Brain microvascular endothelial cell (primary cell): ENCODE measurements around the gene USP9X.

Experiments
- DNase-seq: peaks from one replicate; pipeline ENCODE4 v3.0.0-alpha.2; 2020
- H3K27ac ChIP-seq: fragments of 250-450 bp; sonication (Bioruptor Pico); 2 replicates; pipeline ENCODE4 v1.5.1; 2020; ENCODE audit warnings: mild to moderate bottlenecking, moderate library complexity
- H3K27me3 ChIP-seq: fragments of 250-450 bp; sonication (Bioruptor Pico); replicated peaks from 2 replicates; pipeline ENCODE4 v1.5.1; 2020; ENCODE audit warnings: mild to moderate bottlenecking
- H3K36me3 ChIP-seq: fragments of 250-450 bp; sonication (Bioruptor Pico); replicated peaks from 2 replicates; pipeline ENCODE4 v1.5.1; 2020; ENCODE audit warnings: mild to moderate bottlenecking
- H3K4me3 ChIP-seq: 2 replicates; pipeline ENCODE4 v1.5.1; 2011; ENCODE audit warnings: low read depth, mild to moderate bottlenecking, control low read depth, low read length, moderate library complexity
- CTCF ChIP-seq: IDR thresholded peaks from 2 replicates; pipeline ENCODE4 v1.5.1; 2011; ENCODE audit warnings: low read depth, mild to moderate bottlenecking, moderate library complexity, low read length, control low read depth, inconsistent platforms; ENCODE audit errors: missing control alignments
- in situ Hi-C: cut with HindIII; loops from 2 replicates; pipeline ENCODE4 v1.10.0; 2017; ENCODE audit warnings: low sequenced_read_pairs, low pct_ligation_motif_present

The USP9X gene

GRCh38 chrX:41189156-41189555 is 103.9 kb downstream of the USP9X start:
- Histone ChIP-seq H3K4me3 (no peak overlapping the region), H3K27ac (no peak overlapping the region), H3K36me3 (peaks cover 25% of the 10 kb centered on the region), H3K27me3 (no peaks in the 10 kb centered on the region)
- no peak for DNase-seq
- TF ChIP-seq CTCF: no peak
- in situ Hi-C loops: no loop called here

- Histone ChIP-seq H3K4me3 (no peak overlapping the region), H3K27ac (no peak overlapping the region), H3K27me3 (no peaks in the 10 kb centered on the region), H3K36me3 (peaks cover 15% of the 10 kb centered on the region)
- DNase-seq: no peak
- no peak for TF ChIP-seq CTCF
- in situ Hi-C loops: no loop called here
Measured at GRCh38 chrX:41192880-41193279, 107.6 kb downstream of the USP9X start.

- H3K36me3 ChIP-seq: peaks cover 34% of the 10 kb centered on the region
- no peak for TF ChIP-seq CTCF
- no peak overlapping the region for H3K4me3 ChIP-seq
- H3K27me3 ChIP-seq: no peaks in the 10 kb centered on the region
- H3K27ac ChIP-seq: no peak overlapping the region
- in situ Hi-C loops: no loop called here
- no peak for DNase-seq
Measured at GRCh38 chrX:41198410-41198809, 113.2 kb downstream of the USP9X start.

- DNase-seq: no peak
- Histone ChIP-seq H3K27me3 (no peaks in the 10 kb centered on the region), H3K36me3 (peaks cover 38% of the 10 kb centered on the region), H3K4me3 (no peak overlapping the region), H3K27ac (no peak overlapping the region)
- in situ Hi-C loops: no loop called here
- no peak for TF ChIP-seq CTCF
Measured at GRCh38 chrX:41200785-41201184, 115.5 kb downstream of the USP9X start.

- TF ChIP-seq CTCF: no peak
- H3K27me3 ChIP-seq: no peaks in the 10 kb centered on the region
- in situ Hi-C loops: no loop called here
- H3K27ac ChIP-seq: no peak overlapping the region
- H3K36me3 ChIP-seq: peaks cover 45% of the 10 kb centered on the region
- no peak overlapping the region for H3K4me3 ChIP-seq
- DNase-seq: no peak
Measured at GRCh38 chrX:41209853-41210252, 124.6 kb downstream of the USP9X start.

GRCh38 chrX:41224605-41225004 is 139.4 kb downstream of the USP9X start:
- peaks cover 32% of the 10 kb centered on the region for H3K36me3 ChIP-seq
- H3K27me3 ChIP-seq: no peaks in the 10 kb centered on the region
- in situ Hi-C loops: no loop called here
- DNase-seq: no peak
- TF ChIP-seq CTCF: no peak
- no peak overlapping the region for H3K27ac ChIP-seq
- no peak overlapping the region for H3K4me3 ChIP-seq
